GM18868 (cell line): ENCODE measurements around the gene SLC8A1.

ENCODE experiments used
- ATAC-seq: cut with Tn5 transposase; IDR thresholded peaks from one replicate; pipeline ENCODE4 v1.9.1; 2021; ENCODE audit warnings: mild to moderate bottlenecking, moderate library complexity; ENCODE audit not compliant: unreplicated experiment

SLC8A1 gene

GRCh38 chr2:40123746-40124145, 328.1 kb downstream of the SLC8A1 start:
- ATAC-seq: no peak

GRCh38 chr2:40123326-40123725, 328.6 kb downstream of the SLC8A1 start:
- no peak for ATAC-seq

- ATAC-seq: no peak
These were observed 330.9 kb downstream of the SLC8A1 start for GRCh38 chr2:40120957-40121356.

GRCh38 chr2:40120026-40120425, 331.9 kb downstream of the SLC8A1 start:
- no peak for ATAC-seq

- ATAC-seq: no peak
These were observed 333.3 kb downstream of the SLC8A1 start for GRCh38 chr2:40118622-40119021.

- no peak for ATAC-seq
These were observed 336.0 kb downstream of the SLC8A1 start for GRCh38 chr2:40115894-40116293.

GRCh38 chr2:40115348-40115747, 336.5 kb downstream of the SLC8A1 start:
- ATAC-seq: no peak

GRCh38 chr2:40113997-40114396, 337.9 kb downstream of the SLC8A1 start:
- no peak for ATAC-seq

GRCh38 chr2:40113272-40113968, 338.5 kb downstream of the SLC8A1 start:
- no peak for ATAC-seq

- ATAC-seq: no peak
These were observed 342.5 kb downstream of the SLC8A1 start for GRCh38 chr2:40109381-40109780.

GRCh38 chr2:40108851-40109250, 343.0 kb downstream of the SLC8A1 start:
- ATAC-seq: no peak

- no peak for ATAC-seq
These were observed 345.8 kb downstream of the SLC8A1 start for GRCh38 chr2:40106061-40106460.

- ATAC-seq: no peak
These were observed 346.3 kb downstream of the SLC8A1 start for GRCh38 chr2:40105593-40105992.

- ATAC-seq: no peak
These were observed 348.3 kb downstream of the SLC8A1 start for GRCh38 chr2:40103590-40103989.

GRCh38 chr2:40103163-40103562, 348.7 kb downstream of the SLC8A1 start:
- no peak for ATAC-seq

GRCh38 chr2:40102447-40102846, 349.4 kb downstream of the SLC8A1 start:
- ATAC-seq: no peak

GRCh38 chr2:40101131-40101575, 350.7 kb downstream of the SLC8A1 start:
- ATAC-seq: peak; percentile 93

- no peak for ATAC-seq
These were observed 351.2 kb downstream of the SLC8A1 start for GRCh38 chr2:40100676-40101075.

- ATAC-seq: no peak
These were observed 353.0 kb downstream of the SLC8A1 start for GRCh38 chr2:40098786-40099470.

GRCh38 chr2:40097691-40098385, 354.1 kb downstream of the SLC8A1 start:
- no peak for ATAC-seq

- no peak for ATAC-seq
These were observed 355.5 kb downstream of the SLC8A1 start for GRCh38 chr2:40096360-40096759.

- ATAC-seq: no peak
These were observed 356.9 kb downstream of the SLC8A1 start for GRCh38 chr2:40095000-40095399.
